Naive B cell (primary cell): Measurements from ENCODE around the gene CREBL2. TPM values are rescaled to one million over a fixed set of nuclear protein-coding genes. Genes with fewer than 3 reads are reported as not detected.

Experiments used
- polyA plus RNA-seq, 6 donors: library from polyadenylated mRNA; unstranded; fragments of 300-500 nt; fragmentation: Illumina TruSeq; gene quantifications; one replicate each; pipeline ENCODE4 v1.2.3, GENCODE V29; 2021; ENCODE audit warnings: low read depth in 6 of 6

The CREBL2 gene
- polyA plus RNA-seq, 6 donors from 2014 or later: 21.9 to 29.3 (median 25.6) TPM

Other genes starting within 250 kb of the CREBL2 start
- under 1 TPM in 4 of 6 donors, not detected in 2; 0.26 to 0.90 (median 0.36) TPM for gene DUSP16, start 49.0 kb upstream of the CREBL2 start, polyA plus RNA-seq
- under 1 TPM in 3 of 6 donors, not detected in 3; 0.16 to 0.52 (median 0.30) TPM for gene GPR19, start 84.3 kb downstream of the CREBL2 start, polyA plus RNA-seq
- 10 to 100 TPM in 4 of 6 donors, 1 to 10 TPM in 2; 4.7 to 26.8 (median 14.5) TPM for gene CDKN1B, start 105.5 kb downstream of the CREBL2 start, polyA plus RNA-seq
- gene APOLD1, start 173.8 kb downstream of the CREBL2 start, polyA plus RNA-seq: 1 to 10 TPM in 3 of 6 donors, under 1 TPM in 2, not detected in 1; 0.51 to 2.0 (median 1.1) TPM
- gene DDX47, start 201.5 kb downstream of the CREBL2 start, polyA plus RNA-seq: 10 to 100 TPM; 52.0 to 98.1 (median 78.2) TPM